Cardiac fibroblast (primary cell): ENCODE results near the gene CPEB4.
A peak's percentile ranks its signal among the peaks of the same experiment; 100 is the strongest.

Experiments used
- DNase-seq, 2 donors: peaks; one replicate each; pipeline versions ENCODE4 v3.0.0 to v3.0.0-alpha.2; 2010; ENCODE audit warnings: low read depth in 2 of 2
- H3K4me3 ChIP-seq, 2 donors: replicated peaks in 1 of 2; 1 replicate in 1 of 2; 2 replicates in 1 of 2; pipeline ENCODE4 v1.5.1; 2011; ENCODE audit warnings: low read depth in 2 of 2, low read length in 2 of 2, mild to moderate bottlenecking in 2 of 2, moderate library complexity in 1 of 2
- CTCF ChIP-seq: IDR thresholded peaks from one replicate; pipeline ENCODE4 v1.5.1; 2011; ENCODE audit warnings: low read depth, mild to moderate bottlenecking, low read length, inconsistent platforms

CPEB4 gene

GRCh38 chr5:173846929-173847501 is 41.1 kb upstream of the CPEB4 start:
- DNase-seq = no peak
- no peak overlapping the region for H3K4me3 ChIP-seq
- TF ChIP-seq CTCF = no peak

- no peak for TF ChIP-seq CTCF
- no peak overlapping the region for H3K4me3 ChIP-seq
- DNase-seq = peak in 1 of 2 donors; percentile 75
Observed at GRCh38 chr5:173848986-173849596, 39.1 kb upstream of the CPEB4 start.

- TF ChIP-seq CTCF = no peak
- DNase-seq = no peak
- no peak overlapping the region for H3K4me3 ChIP-seq
Observed at GRCh38 chr5:173849908-173850307, 38.2 kb upstream of the CPEB4 start.

- no peak for DNase-seq
- no peak overlapping the region for H3K4me3 ChIP-seq
- no peak for TF ChIP-seq CTCF
Observed at GRCh38 chr5:173850659-173851058, 37.5 kb upstream of the CPEB4 start.

- TF ChIP-seq CTCF = no peak
- no peak overlapping the region for H3K4me3 ChIP-seq
- DNase-seq = no peak
Observed at GRCh38 chr5:173851595-173852243, 36.4 kb upstream of the CPEB4 start.

GRCh38 chr5:173852790-173853359 is 35.3 kb upstream of the CPEB4 start:
- no peak for TF ChIP-seq CTCF
- DNase-seq = no peak
- no peak overlapping the region for H3K4me3 ChIP-seq
